DND-41 (cell line): ENCODE measurements around the gene ALDH3B2.

Experiments
- ATAC-seq: fragments of 200-7000 bp; cut with Tn5 transposase; 3 replicates; pipeline ENCODE4 v1.9.1; 2021; ENCODE audit warnings: low read depth; ENCODE audit not compliant: insufficient read depth
- DNase-seq: peaks from one replicate; pipeline ENCODE4 v3.0.0-alpha.2; 2020
- H2AFZ ChIP-seq: 2 replicates; pipeline ENCODE4 v1.6.0; 2012; ENCODE audit warnings: low read depth, low read length
- H3K27ac ChIP-seq: 2 replicates; pipeline ENCODE4 v1.5.1; 2012; ENCODE audit warnings: low read length, inconsistent platforms
- H3K27me3 ChIP-seq: fragments of 200-600 bp; sonication (generic); 2 replicates; pipeline ENCODE4 v1.6.0; 2012; ENCODE audit warnings: low read length, mild to moderate bottlenecking, inconsistent platforms; ENCODE audit not compliant: insufficient read depth, poor library complexity
- H3K36me3 ChIP-seq: 2 replicates; pipeline ENCODE4 v1.5.1; 2012; ENCODE audit warnings: low read length, inconsistent platforms; ENCODE audit not compliant: insufficient read depth
- H3K4me1 ChIP-seq: 2 replicates; pipeline ENCODE4 v1.5.1; 2012; ENCODE audit warnings: mild to moderate bottlenecking, low read length; ENCODE audit not compliant: insufficient read depth
- H3K4me2 ChIP-seq: 2 replicates; pipeline ENCODE4 v1.6.0; 2012; ENCODE audit warnings: mild to moderate bottlenecking, moderate library complexity, low read length, inconsistent platforms; ENCODE audit not compliant: insufficient read depth
- H3K4me3 ChIP-seq, 2 experiments: fragments of 200-600 bp in 1 of 2; shearing (Covaris generic) in 1 of 2; 2 replicates each; pipeline ENCODE4 v1.5.1; 2012 to 2016; ENCODE audit warnings: inconsistent platforms in 2 of 2, low read length in 2 of 2, mild to moderate bottlenecking in 2 of 2, low read depth in 1 of 2, moderate library complexity in 1 of 2
- H3K79me2 ChIP-seq: 2 replicates; pipeline ENCODE4 v1.6.0; 2012; ENCODE audit warnings: low read length, inconsistent platforms; ENCODE audit not compliant: insufficient read depth
- H3K9ac ChIP-seq: 2 replicates; pipeline ENCODE4 v1.6.0; 2012; ENCODE audit warnings: low read depth, mild to moderate bottlenecking, inconsistent platforms, low read length, moderate library complexity
- H3K9me3 ChIP-seq: 2 replicates; pipeline ENCODE4 v1.5.1; 2012; ENCODE audit warnings: low read length, moderate library complexity, mild to moderate bottlenecking, inconsistent platforms; ENCODE audit not compliant: insufficient read depth, severe bottlenecking
- H4K20me1 ChIP-seq: 2 replicates; pipeline ENCODE4 v1.6.0; 2012; ENCODE audit warnings: low read length; ENCODE audit not compliant: insufficient read depth
- CTCF ChIP-seq: IDR thresholded peaks from 2 replicates; pipeline ENCODE4 v1.5.1; 2012; ENCODE audit warnings: borderline replicate concordance, low read length, moderate library complexity, mild to moderate bottlenecking; ENCODE audit not compliant: poor library complexity, severe bottlenecking; ENCODE audit errors: extremely low read depth
- EZH2 ChIP-seq: IDR thresholded peaks from 3 replicates; pipeline ENCODE4 v1.6.1; 2012; ENCODE audit warnings: borderline replicate concordance, low read depth, mild to moderate bottlenecking, moderate library complexity, low read length, inconsistent platforms; ENCODE audit not compliant: severe bottlenecking

Gene ALDH3B2

GRCh38 chr11:67633758-67634365 is 40.6 kb downstream of the ALDH3B2 start:
- no peak for DNase-seq
- TF ChIP-seq EZH2 (no peak), CTCF (no peak)
- ATAC-seq: no peak
- Histone ChIP-seq H3K4me3 (no peak overlapping the region), H2AFZ (no peak overlapping the region), H3K4me2 (no peak overlapping the region), H3K27ac (no peak overlapping the region), H4K20me1 (no peaks in the 10 kb centered on the region), H3K27me3 (no peaks in the 10 kb centered on the region), H3K79me2 (peaks cover 13% of the 10 kb centered on the region), H3K9me3 (no peaks in the 10 kb centered on the region), H3K9ac (no peak overlapping the region), H3K4me1 (peaks cover 32% of the 10 kb centered on the region), H3K36me3 (no peaks in the 10 kb centered on the region; the same call in 1 of the 2 replicates)

- Histone ChIP-seq H3K36me3 (peaks cover 7% of the 10 kb centered on the region), H3K4me2 (no peak overlapping the region), H3K9ac (no peak overlapping the region; the same call in 1 of the 2 replicates), H4K20me1 (no peaks in the 10 kb centered on the region), H3K27me3 (no peaks in the 10 kb centered on the region), H3K4me3 (no peak overlapping the region), H3K4me1 (peaks cover 39% of the 10 kb centered on the region), H2AFZ (no peak overlapping the region), H3K79me2 (peaks cover 20% of the 10 kb centered on the region), H3K27ac (peak overlapping the region; percentile 14; the same call in 1 of the 2 replicates), H3K9me3 (no peaks in the 10 kb centered on the region)
- TF ChIP-seq EZH2 (no peak), CTCF (no peak)
- ATAC-seq: no peak
- no peak for DNase-seq
Observed at GRCh38 chr11:67632982-67633755, 41.3 kb downstream of the ALDH3B2 start.

GRCh38 chr11:67632175-67632981 is 42.0 kb downstream of the ALDH3B2 start:
- Histone ChIP-seq H3K4me1 (peaks cover 47% of the 10 kb centered on the region), H3K79me2 (peaks cover 25% of the 10 kb centered on the region), H3K4me2 (0 out of 2 replicates have a peak overlapping the region, but pooled peaks have one; percentile 98), H3K27me3 (no peaks in the 10 kb centered on the region), H3K27ac (peak overlapping the region; percentile 97), H3K36me3 (peaks cover 14% of the 10 kb centered on the region), H3K9ac (peak overlapping the region; percentile 90; the same call in 1 of the 2 replicates), H3K9me3 (no peaks in the 10 kb centered on the region), H3K4me3 (no peak overlapping the region), H2AFZ (no peak overlapping the region), H4K20me1 (no peaks in the 10 kb centered on the region)
- TF ChIP-seq EZH2: no peak
- TF ChIP-seq CTCF: no peak
- no peak for ATAC-seq
- no peak for DNase-seq
